GM15510 (cell line): Measurements from ENCODE around the gene PIK3R3.

Source experiments
- POLR2A ChIP-seq: IDR thresholded peaks from 3 replicates; pipeline ENCODE4 v1.6.1; 2011; ENCODE audit warnings: borderline replicate concordance; ENCODE audit not compliant: insufficient read length; ENCODE audit errors: extremely low read depth

Gene PIK3R3

DNA sequence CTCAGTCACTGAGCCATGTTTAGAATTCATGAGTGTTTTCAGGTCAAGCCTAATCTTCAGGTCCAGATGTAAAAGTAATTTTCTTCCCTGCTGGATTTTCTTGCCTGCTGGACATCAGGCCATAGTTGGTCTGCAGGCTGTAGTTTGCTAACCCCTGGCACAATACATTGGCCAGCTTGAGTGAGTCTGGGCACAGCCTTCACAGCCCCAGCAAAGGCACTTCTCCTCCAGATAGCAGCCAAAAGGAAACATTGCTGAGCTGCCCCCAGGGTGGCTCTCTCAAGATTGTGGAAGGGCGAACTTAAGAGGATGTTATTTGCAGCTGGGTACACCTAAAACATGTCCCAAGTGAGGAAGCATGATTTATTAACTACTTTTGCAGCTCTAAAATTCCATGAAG lies 126.8 kb downstream of the PIK3R3 start:
- TF ChIP-seq POLR2A = no peak

DNA sequence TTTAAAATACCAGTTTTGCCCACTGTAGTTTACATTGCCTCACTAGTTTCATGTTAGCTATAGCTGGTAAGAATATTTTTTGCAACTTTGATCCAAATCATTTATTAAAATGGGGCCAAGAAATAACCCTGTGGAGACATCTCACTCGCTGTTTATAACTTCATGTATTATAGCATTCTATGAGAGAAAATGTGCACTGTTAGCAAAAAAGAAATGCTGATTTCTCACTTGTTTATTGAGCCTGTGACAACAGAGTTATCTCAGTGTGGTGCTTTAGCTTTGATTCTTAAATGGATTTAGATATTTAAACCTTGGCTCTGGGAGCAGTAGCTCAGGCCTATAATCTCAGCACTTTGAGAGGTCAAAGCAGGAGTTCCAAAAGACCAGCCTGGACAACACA lies 127.9 kb downstream of the PIK3R3 start:
- TF ChIP-seq POLR2A = no peak

GRCh38 chr1:46003315-46003714 lies 129.1 kb downstream of the PIK3R3 start:
- no peak for TF ChIP-seq POLR2A

GRCh38 chr1:46002551-46003150 lies 129.8 kb downstream of the PIK3R3 start:
- TF ChIP-seq POLR2A = no peak

DNA sequence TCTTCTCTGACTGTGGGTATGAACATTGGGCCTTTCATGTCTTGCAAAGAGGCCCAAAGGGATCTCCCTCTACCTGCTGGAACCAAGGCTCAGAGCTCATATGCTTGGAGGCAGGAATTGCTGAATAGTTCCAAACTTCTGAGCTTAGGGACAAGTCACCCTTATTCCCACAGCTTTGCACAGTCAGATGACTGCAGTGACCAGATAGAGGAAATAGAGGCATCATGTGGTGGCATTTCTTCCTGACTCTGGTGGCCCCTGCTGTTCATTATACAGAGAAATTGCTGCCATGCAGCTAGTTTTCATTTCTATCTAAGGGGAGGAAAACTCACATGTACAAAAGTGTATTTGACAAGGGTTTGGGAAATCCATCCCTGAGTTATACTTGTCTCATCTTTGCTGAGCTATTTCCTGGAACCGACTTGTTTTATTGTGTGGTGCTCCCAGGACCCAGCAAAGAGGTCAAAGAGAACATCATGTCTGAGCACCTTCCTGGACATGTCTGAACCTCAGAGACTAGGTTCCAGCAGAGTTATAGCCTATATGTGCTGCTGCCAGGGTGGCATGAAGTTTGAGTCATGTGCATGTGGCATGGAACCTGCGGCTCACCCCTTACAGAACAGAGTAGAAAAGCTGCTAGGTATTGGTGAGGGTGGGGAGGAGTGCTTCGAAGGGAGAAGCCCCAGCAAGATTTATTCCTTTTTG lies 131.2 kb downstream of the PIK3R3 start:
- TF ChIP-seq POLR2A = no peak

GRCh38 chr1:45999507-45999906 lies 132.9 kb downstream of the PIK3R3 start:
- TF ChIP-seq POLR2A = no peak

- no peak for TF ChIP-seq POLR2A
Observed at GRCh38 chr1:45998020-45998617, 134.3 kb downstream of the PIK3R3 start.

DNA sequence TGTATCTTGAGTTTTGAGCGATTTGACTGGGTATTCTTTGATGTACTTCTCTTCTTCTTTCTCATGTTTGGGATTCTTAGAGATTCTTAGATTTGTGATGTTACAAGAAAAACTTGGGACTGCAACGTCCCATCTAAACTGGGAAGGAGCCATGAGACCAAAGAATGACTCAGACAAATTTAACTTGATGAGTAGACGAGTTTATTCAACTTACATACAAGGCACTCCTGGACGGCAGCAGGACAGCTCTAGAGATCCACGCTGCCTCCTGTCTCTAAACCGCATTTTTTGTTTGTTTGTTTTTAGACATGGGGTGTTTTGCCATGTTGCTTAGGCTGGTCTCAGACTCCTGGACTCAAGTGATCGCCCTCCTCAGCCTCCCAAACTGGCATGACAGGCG lies 137.1 kb downstream of the PIK3R3 start:
- TF ChIP-seq POLR2A = no peak

- no peak for TF ChIP-seq POLR2A
Observed at GRCh38 chr1:45994423-45994822, 138.0 kb downstream of the PIK3R3 start.
